Fibroblast of skin of right biceps (primary cell): ENCODE results near the gene RGS6.
A peak's percentile ranks its signal among the peaks of the same experiment; 100 is the strongest.

Experiments
- DNase-seq: peaks from one replicate; pipeline ENCODE4 v3.0.0-alpha.2; 2013

The RGS6 gene

GRCh38 chr14:72560889-72561493 is 628.8 kb downstream of the RGS6 start:
- DNase-seq: no peak

DNA sequence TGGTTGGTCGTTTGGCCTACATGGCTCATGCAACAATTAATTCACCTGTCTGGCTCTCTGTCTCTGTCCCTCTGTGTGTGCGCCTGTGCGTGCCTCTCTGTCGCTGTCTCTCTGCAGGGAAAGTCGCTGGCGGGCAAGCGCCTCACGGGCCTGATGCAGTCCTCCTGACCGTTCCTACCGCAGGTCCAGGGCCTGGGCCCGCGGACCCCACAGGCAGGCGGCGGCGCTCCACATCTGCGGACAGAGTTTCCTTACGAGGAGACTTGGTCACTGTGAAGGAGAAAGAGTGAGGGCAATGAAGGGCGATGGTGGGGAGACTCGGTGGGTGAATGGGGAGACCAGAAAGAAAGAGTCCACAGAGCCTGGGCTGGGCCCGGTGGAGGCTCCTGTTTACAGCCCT is 630.1 kb downstream of the RGS6 start:
- no peak for DNase-seq

DNA sequence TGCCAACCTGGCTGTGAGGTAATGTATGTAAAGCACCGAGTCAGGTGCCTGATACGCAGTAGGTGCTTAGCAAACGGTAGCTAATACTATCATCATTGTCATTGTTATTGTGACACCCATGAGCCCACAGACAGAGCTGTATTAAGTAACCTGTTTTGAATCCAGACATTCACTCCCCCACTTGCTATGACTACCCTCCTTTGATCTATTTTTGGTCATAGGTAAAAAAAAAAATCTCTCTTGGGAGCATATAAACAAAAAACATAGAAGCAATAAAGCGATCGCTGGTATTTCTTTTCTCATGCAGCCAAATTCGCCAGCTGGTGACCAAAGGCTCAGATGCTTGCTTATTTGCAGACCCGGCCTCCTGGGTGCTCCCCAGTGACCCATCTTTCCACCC is 631.4 kb downstream of the RGS6 start:
- no peak for DNase-seq

DNA sequence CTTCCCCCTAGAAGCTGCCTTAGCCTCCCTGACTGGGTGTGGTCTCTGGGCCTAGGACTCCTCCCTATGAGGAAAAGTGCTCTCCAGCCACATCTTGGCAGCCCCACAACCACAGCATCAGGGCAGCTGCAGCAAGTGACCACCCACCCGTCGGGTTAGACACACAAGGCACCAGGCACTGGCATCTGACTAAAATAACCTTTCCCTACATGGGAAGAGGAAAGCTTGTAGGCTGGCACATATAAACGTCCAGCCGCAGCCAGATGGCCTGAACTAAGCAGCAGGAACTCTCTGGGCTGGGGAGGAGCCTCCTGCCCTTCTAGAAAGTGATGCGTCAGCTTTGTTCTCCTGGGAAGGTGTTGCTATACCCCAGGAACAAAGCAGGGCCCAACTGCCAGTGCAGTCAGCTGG is 632.9 kb downstream of the RGS6 start:
- DNase-seq: no peak

DNA sequence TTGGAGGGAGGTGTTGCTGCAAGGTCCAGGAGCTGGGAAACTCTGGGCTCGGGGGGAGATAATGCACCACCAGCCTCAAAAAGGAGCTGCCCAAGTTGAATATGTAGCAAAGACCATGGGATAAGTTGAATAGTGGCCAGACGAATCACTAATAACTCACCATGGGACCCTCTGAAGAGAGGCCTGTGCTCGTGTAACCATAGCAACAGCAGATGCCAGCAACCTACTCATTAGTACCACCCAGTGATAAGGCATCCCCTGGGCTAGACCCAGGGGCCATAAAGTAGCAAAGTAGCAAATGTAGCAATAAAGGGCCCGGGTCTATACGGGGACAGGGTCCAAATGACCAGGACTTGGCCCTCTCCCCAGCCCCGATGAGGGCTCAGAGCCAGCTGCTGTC is 633.7 kb downstream of the RGS6 start:
- no peak for DNase-seq

DNA sequence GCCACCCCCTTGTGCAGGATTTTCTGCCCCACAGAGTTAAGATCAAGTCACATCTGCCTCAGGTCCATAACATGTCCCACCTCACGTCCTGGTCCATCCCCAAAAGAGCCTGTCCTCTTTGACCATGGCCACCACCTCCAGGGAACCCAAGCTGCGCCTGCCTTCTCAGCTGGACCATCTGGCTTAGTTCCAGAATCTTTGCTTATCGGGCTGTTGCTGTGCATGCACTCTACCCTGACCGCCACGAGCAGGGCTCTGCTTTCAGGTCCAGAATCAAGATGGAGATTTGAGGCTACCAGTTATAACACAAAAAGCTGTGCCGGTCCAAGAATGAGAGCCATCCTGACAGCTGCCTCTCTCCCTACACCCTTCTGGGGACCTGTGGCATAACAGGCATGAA is 635.0 kb downstream of the RGS6 start:
- no peak for DNase-seq

GRCh38 chr14:72568296-72568992 is 636.2 kb downstream of the RGS6 start:
- no peak for DNase-seq

- DNase-seq: no peak
These were observed 641.6 kb downstream of the RGS6 start for GRCh38 chr14:72573725-72574417.

DNA sequence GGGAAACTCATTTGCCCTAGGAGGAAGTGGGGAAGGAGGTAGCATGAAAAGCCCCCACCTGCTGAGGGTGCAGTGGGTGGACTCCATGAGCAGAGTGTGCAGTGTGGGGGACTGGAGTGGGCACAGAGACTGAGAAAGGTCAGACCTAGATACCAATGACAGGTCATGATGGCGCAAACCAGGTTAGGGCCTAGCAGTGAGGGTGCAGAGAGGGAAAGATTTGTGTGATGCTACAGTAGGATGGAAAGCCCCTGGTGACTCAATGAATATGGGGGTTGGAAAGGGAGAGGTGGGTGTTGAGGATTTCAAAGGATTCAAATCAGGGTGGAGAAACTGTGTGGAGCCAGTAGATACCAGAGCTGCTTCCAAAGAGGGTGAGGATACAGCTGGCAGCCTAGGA is 642.5 kb downstream of the RGS6 start:
- DNase-seq: no peak

DNA sequence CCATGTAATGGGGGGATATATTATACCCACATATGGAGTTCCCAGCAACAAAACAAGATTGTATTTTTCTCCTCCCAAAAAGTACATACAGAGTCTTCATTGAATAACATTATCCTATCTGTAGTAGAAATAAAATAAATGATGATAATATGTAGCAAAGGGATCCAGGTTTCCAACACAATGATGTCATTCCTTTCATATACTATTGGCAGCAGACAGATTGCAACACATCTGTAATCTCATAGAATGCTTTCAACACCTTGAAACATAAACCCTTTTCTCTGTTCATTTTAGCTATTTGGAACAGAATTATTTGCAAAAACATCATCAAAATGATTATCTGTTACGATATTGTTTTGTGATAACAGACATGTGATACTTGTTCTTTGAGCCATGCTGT is 644.0 kb downstream of the RGS6 start:
- no peak for DNase-seq

GRCh38 chr14:72577521-72577920 is 645.3 kb downstream of the RGS6 start:
- DNase-seq: no peak

- DNase-seq: no peak
These were observed 646.3 kb downstream of the RGS6 start for GRCh38 chr14:72578514-72578913.

- no peak for DNase-seq
These were observed 650.4 kb downstream of the RGS6 start for GRCh38 chr14:72582582-72582981.

- DNase-seq: no peak
These were observed 651.4 kb downstream of the RGS6 start for GRCh38 chr14:72583316-72584272.

GRCh38 chr14:72588521-72588920 is 656.3 kb downstream of the RGS6 start:
- DNase-seq: no peak

- no peak for DNase-seq
These were observed 657.4 kb downstream of the RGS6 start for GRCh38 chr14:72589652-72590051.

DNA sequence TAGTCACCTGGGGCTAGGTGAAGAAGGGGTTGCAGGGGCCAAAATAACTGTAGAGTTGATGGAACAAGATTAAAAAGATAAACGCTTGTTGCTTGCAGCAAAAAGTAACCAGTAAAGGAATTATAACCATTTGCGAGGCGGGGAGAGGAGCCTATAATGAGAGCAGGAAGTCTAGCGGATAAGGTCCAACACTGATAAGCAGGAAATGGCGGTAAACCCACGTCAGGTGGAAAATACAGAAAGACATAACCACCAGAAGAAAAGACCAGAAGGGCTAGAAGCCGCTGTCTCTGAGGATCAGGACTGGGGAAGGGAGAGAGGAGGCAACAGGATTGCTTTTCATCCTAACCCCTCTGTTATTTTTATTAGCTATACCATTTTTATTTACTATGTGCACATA is 658.3 kb downstream of the RGS6 start:
- no peak for DNase-seq

DNA sequence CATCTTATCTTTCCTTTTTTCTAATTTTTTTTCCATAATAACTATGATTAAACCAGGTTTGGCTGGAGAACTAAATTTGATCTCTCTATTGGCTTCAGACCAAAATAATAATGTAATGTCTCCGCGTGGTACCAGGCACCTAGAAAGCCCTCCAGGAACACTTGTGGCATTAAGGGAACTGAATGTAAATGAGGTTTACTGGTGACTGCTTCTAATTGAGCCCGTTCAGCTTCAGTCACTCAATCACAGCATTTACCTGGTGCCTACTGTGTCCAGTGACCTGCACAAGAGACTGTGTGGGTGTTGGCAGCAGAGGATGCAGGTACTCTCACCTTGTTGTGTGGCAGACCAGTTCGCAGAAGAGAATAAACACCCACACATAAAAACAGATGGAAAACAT is 659.2 kb downstream of the RGS6 start:
- DNase-seq: no peak

DNA sequence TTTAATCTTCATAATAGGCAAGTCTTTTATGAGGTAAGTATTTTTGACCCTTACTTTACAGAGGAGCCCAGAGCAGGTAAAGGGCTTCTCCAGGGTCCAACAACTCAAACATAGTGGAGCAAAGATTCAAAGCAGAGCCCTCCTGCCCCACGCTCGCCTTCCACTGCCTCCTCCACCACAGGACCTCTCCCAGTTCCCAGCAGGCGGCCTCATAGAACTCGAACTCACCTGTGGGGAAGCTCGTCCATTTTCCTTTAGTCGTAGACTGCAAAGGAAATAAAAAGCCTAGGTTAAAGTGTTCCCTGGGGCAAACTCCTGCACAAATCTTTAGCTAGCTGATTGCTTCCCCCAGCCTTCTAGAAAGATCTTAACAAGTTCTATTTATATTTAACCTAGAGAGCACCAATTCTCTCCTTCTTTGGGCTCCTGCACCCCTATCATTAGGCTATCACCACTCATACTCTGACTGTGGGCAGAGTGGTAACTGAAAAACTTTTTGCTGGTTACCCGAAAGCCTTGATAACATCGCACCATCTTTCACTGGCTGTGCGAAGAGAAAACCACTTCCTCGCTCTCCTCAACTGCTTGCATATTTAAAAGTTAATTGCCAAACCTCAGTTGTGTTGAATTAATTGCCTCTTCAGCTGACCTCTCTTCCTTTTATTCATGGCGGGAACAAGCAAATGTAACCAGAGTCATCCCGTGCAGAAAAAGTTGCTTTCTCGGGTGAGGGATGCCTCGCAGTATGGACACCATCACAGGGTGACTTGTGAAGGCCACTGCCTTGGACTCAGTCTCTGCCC is 662.1 kb downstream of the RGS6 start:
- DNase-seq: no peak

DNA sequence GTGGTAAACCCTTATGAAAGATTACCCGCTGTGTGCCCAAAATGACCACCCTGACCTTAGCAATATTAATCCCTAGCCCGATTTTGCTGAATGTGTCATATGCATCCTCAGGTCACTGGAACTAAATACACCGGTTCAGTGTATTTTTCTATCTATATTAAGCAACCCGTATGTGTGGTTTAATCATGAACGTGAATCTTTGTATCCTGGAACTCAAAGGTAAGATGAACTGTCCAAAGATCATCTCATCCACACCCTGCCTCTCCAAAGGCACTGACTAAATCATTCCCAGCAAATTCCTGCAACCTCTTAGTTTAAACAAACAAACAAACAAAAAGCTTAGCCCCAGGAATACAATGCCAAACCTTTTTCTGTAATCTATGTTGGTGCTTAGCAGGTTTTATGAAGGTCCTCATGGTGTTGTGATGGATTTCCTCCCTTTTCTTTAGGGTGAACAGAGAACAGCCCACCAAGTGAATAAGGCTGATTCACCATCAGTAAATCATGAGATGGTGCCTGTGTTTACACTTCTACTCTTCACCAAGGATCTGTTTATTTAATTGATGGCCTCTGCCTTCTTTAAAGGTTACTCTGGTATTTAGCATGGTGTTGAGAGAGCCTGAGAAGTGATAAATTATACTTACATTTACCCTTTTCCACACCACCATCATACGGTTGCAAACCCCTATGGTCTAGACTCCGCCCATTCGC is 663.1 kb downstream of the RGS6 start:
- peak; percentile 14 for DNase-seq
